NCI-H128 (cell line): ENCODE results near the gene NCBP2L.

Experiments used
- DNase-seq: peaks from one replicate; lab custom pipeline; 2025; ENCODE audit not compliant: unreplicated experiment; lab: John Stamatoyannopoulos, UW

NCBP2L gene

GRCh38 chrX:107777536-107777832 lies at the start of gene NCBP2L:
NCBP2L (plus strand) TSS chrX:107777733; CDS start chrX:107794221, 16,488 bp downstream.
- DNase-seq = no peak

GRCh38 chrX:107728371-107729099 lies 49.0 kb upstream of the NCBP2L start:
- DNase-seq = no peak

GRCh38 chrX:107729558-107730297 lies 47.8 kb upstream of the NCBP2L start:
- no peak for DNase-seq

GRCh38 chrX:107730298-107730655 lies 47.3 kb upstream of the NCBP2L start:
- DNase-seq = no peak

- DNase-seq = no peak
Measured at GRCh38 chrX:107730991-107731766, 46.4 kb upstream of the NCBP2L start.

GRCh38 chrX:107731831-107732502 lies 45.6 kb upstream of the NCBP2L start:
- no peak for DNase-seq

- DNase-seq = no peak
Measured at GRCh38 chrX:107733686-107734085, 43.8 kb upstream of the NCBP2L start.

- no peak for DNase-seq
Measured at GRCh38 chrX:107734646-107735045, 42.9 kb upstream of the NCBP2L start.

- peak; percentile 13 for DNase-seq
Measured at GRCh38 chrX:107736781-107737531, 40.6 kb upstream of the NCBP2L start.

- no peak for DNase-seq
Measured at GRCh38 chrX:107738272-107738671, 39.3 kb upstream of the NCBP2L start.

- no peak for DNase-seq
Measured at GRCh38 chrX:107738768-107739167, 38.8 kb upstream of the NCBP2L start.

- no peak for DNase-seq
Measured at GRCh38 chrX:107739541-107739940, 38.0 kb upstream of the NCBP2L start.

GRCh38 chrX:107741404-107741790 lies 36.1 kb upstream of the NCBP2L start:
- DNase-seq = no peak

GRCh38 chrX:107742700-107743191 lies 34.8 kb upstream of the NCBP2L start:
- no peak for DNase-seq

- no peak for DNase-seq
Measured at GRCh38 chrX:107743995-107744394, 33.5 kb upstream of the NCBP2L start.

- no peak for DNase-seq
Measured at GRCh38 chrX:107744868-107745267, 32.7 kb upstream of the NCBP2L start.

- DNase-seq = peak; percentile 21
Measured at GRCh38 chrX:107747596-107748161, 29.9 kb upstream of the NCBP2L start.

- DNase-seq = no peak
Measured at GRCh38 chrX:107748506-107748905, 29.0 kb upstream of the NCBP2L start.

GRCh38 chrX:107750263-107750662 lies 27.3 kb upstream of the NCBP2L start:
- no peak for DNase-seq

GRCh38 chrX:107750861-107751445 lies 26.6 kb upstream of the NCBP2L start:
- no peak for DNase-seq
